ENCODE results near the gene PPIB. TPM values are rescaled to one million over a fixed set of nuclear protein-coding genes. Genes with fewer than 3 reads are reported as not detected.

PPIB gene
- total and polyA plus RNA-seq, 12 donors: 313 to 2,941 (median 648) TPM

GRCh38 chr15:64127521-64128270 lies 35.1 kb downstream of the PPIB start:
- no peaks in the 10 kb centered on the region for H3K4me1 ChIP-seq (replicated peaks in 1 of 2)
- TF ChIP-seq POLR2A (IDR thresholded peaks at IDR 0.05) (no peak), CTCF (IDR thresholded peaks at IDR 0.05) (no peak)
- no peaks in the 10 kb centered on the region for H3K9me3 ChIP-seq (replicated peaks in 1 of 3)
- H3K27ac ChIP-seq: no peak overlapping the region
- no peaks in the 10 kb centered on the region for H3K27me3 ChIP-seq
- intact Hi-C loops (cut with DNase I): no loop called here
- DNase-seq: no peak
- peaks cover 0 to 98% of the 10 kb centered on the region in 2 donors for H3K36me3 ChIP-seq (replicated peaks in 1 of 2)
- 80 to 84% (median 81%) methylated on average over 6 of the region's 6 CpGs for WGBS, 4 donors
- no peak overlapping the region for H3K4me3 ChIP-seq

GRCh38 chr15:64125978-64126377 lies 36.8 kb downstream of the PPIB start:
- intact Hi-C loops (cut with DNase I): no loop called here
- H3K36me3 ChIP-seq (replicated peaks in 1 of 2): peaks cover 0 to 96% of the 10 kb centered on the region in 2 donors
- H3K9me3 ChIP-seq (replicated peaks in 1 of 3): no peaks in the 10 kb centered on the region
- WGBS, 4 donors: 65 to 89% (median 83%) methylated on average over 3 of the region's 3 CpGs
- H3K4me3 ChIP-seq: no peak overlapping the region
- no peak for DNase-seq
- TF ChIP-seq POLR2A (IDR thresholded peaks at IDR 0.05): no peak
- TF ChIP-seq CTCF (IDR thresholded peaks at IDR 0.05): no peak
- H3K27ac ChIP-seq: no peak overlapping the region
- no peaks in the 10 kb centered on the region for H3K27me3 ChIP-seq
- H3K4me1 ChIP-seq (replicated peaks in 1 of 2): no peaks in the 10 kb centered on the region

- 52 to 84% (median 73%) methylated on average over 3 of the region's 3 CpGs for WGBS, 4 donors
- Histone ChIP-seq H3K27ac (no peak overlapping the region), H3K36me3 (replicated peaks in 1 of 2) (peaks cover 0 to 97% of the 10 kb centered on the region in 2 donors), H3K4me3 (no peak overlapping the region), H3K27me3 (no peaks in the 10 kb centered on the region), H3K9me3 (replicated peaks in 1 of 3) (no peaks in the 10 kb centered on the region), H3K4me1 (replicated peaks in 1 of 2) (no peaks in the 10 kb centered on the region)
- DNase-seq: no peak
- TF ChIP-seq CTCF (IDR thresholded peaks at IDR 0.05) (no peak), POLR2A (IDR thresholded peaks at IDR 0.05) (no peak)
- intact Hi-C loops (cut with DNase I): no loop called here
Measured at GRCh38 chr15:64122936-64123351, 39.9 kb downstream of the PPIB start.

GRCh38 chr15:64122444-64122843 lies 40.4 kb downstream of the PPIB start:
- no peak for DNase-seq
- Histone ChIP-seq H3K4me3 (no peak overlapping the region), H3K27me3 (no peaks in the 10 kb centered on the region), H3K36me3 (replicated peaks in 1 of 2) (peaks cover 0 to 97% of the 10 kb centered on the region in 2 donors), H3K9me3 (replicated peaks in 1 of 3) (no peaks in the 10 kb centered on the region), H3K27ac (no peak overlapping the region), H3K4me1 (replicated peaks in 1 of 2) (no peaks in the 10 kb centered on the region)
- TF ChIP-seq POLR2A (IDR thresholded peaks at IDR 0.05): no peak
- no peak for TF ChIP-seq CTCF (IDR thresholded peaks at IDR 0.05)
- intact Hi-C loops (cut with DNase I): no loop called here
- 82 to 90% (median 83%) methylated on average over 1 of the region's 1 CpG for WGBS, 4 donors

Data from adrenal gland (tissue), 12 donors.